HepG2 (cell line): ENCODE data around the gene FXYD4. TPM values are rescaled to one million over a fixed set of nuclear protein-coding genes. Genes with fewer than 3 reads are reported as not detected.

ENCODE experiments used
- CREM ChIP-seq, 2 experiments: sonication (generic) in 1 of 2; formaldehyde crosslinking in 1 of 2; IDR thresholded peaks; 2 replicates each; pipeline versions ENCODE4 v1.4.0 to v1.6.1; 2016 to 2020; ENCODE audit warnings: antibody characterized with exemption in 1 of 2, mild to moderate bottlenecking in 1 of 2, missing genetic modification reagents in 1 of 2
- DR1 ChIP-seq: sonication (generic); formaldehyde crosslinking; IDR thresholded peaks from 2 replicates; pipeline ENCODE4 v1.8.0; 2021; ENCODE audit warnings: mild to moderate bottlenecking, missing genetic modification reagents, inconsistent platforms
- HNRNPL ChIP-seq: fragments of 200-400 bp; formaldehyde crosslinking; IDR thresholded peaks from 2 replicates; pipeline ENCODE4 v1.6.1; 2017; ENCODE audit warnings: mild to moderate bottlenecking, low read depth, low read length
- HNRNPLL ChIP-seq: fragments of 200-400 bp; formaldehyde crosslinking; IDR thresholded peaks from 2 replicates; pipeline ENCODE4 v1.6.1; 2017; ENCODE audit warnings: mild to moderate bottlenecking, low read depth, low read length; ENCODE audit not compliant: poor library complexity, severe bottlenecking
- KAT8 ChIP-seq: IDR thresholded peaks from 2 replicates; pipeline ENCODE4 v1.6.1; 2016; ENCODE audit warnings: missing genetic modification reagents, missing compliant biosample characterization
- KDM2A ChIP-seq: sonication (generic); formaldehyde crosslinking; IDR thresholded peaks from 2 replicates; pipeline ENCODE4 v1.4.0; 2020; ENCODE audit warnings: low read depth, missing genetic modification reagents, borderline replicate concordance
- KLF15 ChIP-seq: sonication (generic); formaldehyde crosslinking; IDR thresholded peaks from 2 replicates; pipeline ENCODE4 v1.8.1; 2023; ENCODE audit warnings: borderline replicate concordance, mild to moderate bottlenecking, inconsistent platforms, missing genetic modification reagents, mixed read lengths
- MBD4 ChIP-seq: IDR thresholded peaks from 2 replicates; pipeline ENCODE4 v1.6.1; 2012; ENCODE audit warnings: low read length, inconsistent platforms, borderline replicate concordance
- MTA3 ChIP-seq: sonication (generic); formaldehyde crosslinking; IDR thresholded peaks from 2 replicates; pipeline ENCODE4 v1.4.0; 2020; ENCODE audit warnings: missing genetic modification reagents
- TEF ChIP-seq: sonication (generic); formaldehyde crosslinking; IDR thresholded peaks from 2 replicates; pipeline ENCODE4 v1.5.0; 2020; ENCODE audit warnings: missing genetic modification reagents
- UBTF ChIP-seq: sonication (generic); formaldehyde crosslinking; IDR thresholded peaks from 2 replicates; pipeline ENCODE4 v1.4.0; 2020; ENCODE audit warnings: mild to moderate bottlenecking, missing genetic modification reagents
- ZNF180 ChIP-seq: sonication (generic); formaldehyde crosslinking; IDR thresholded peaks from 2 replicates; pipeline ENCODE4 v1.4.0; 2020; ENCODE audit warnings: low read depth, missing genetic modification reagents, borderline replicate concordance
- ZNF264 ChIP-seq: sonication (generic); formaldehyde crosslinking; IDR thresholded peaks from 2 replicates; pipeline ENCODE4 v1.4.0; 2020; ENCODE audit warnings: missing genetic modification reagents
- ZNF292 ChIP-seq: sonication (generic); formaldehyde crosslinking; IDR thresholded peaks from 2 replicates; pipeline ENCODE4 v1.8.1; 2022; ENCODE audit warnings: mild to moderate bottlenecking, low read depth, missing genetic modification reagents, borderline replicate concordance
- ZNF317 ChIP-seq: sonication (generic); formaldehyde crosslinking; IDR thresholded peaks from 2 replicates; pipeline ENCODE4 v1.5.0; 2020; ENCODE audit warnings: mild to moderate bottlenecking, missing genetic modification reagents
- ZNF335 ChIP-seq: sonication (generic); formaldehyde crosslinking; IDR thresholded peaks from 2 replicates; pipeline ENCODE4 v1.4.0; 2020; ENCODE audit warnings: missing genetic modification reagents
- ZNF557 ChIP-seq: sonication (generic); formaldehyde crosslinking; IDR thresholded peaks from 2 replicates; pipeline ENCODE4 v1.4.0; 2020; ENCODE audit warnings: missing genetic modification reagents
- polyA plus RNA-seq, 8 experiments: library from polyadenylated mRNA; depleted of rRNA in 3 of 8; stranded (reverse) in 7 of 8; unstranded in 1 of 8; fragments of >200 nt; fragmentation: Illumina TruSeq in 4 of 8; extraction: Trizol in 4 of 8; gene quantifications; 2 replicates each; pipeline versions ENCODE4 v1.2.1 to v1.2.3, GENCODE V29; 2011 to 2016; ENCODE audit warnings: low read depth in 4 of 8, missing spikeins in 1 of 8, mixed read lengths in 1 of 8; ENCODE audit not compliant: insufficient read depth in 1 of 8
- total RNA-seq, 5 experiments: library from RNA; depleted of rRNA; stranded (reverse); fragments of >200 nt; fragmentation: Illumina TruSeq; extraction: Trizol; gene quantifications; 2 replicates each; pipeline ENCODE4 v1.2.3, GENCODE V29; 2016; ENCODE audit warnings: low read depth in 1 of 5
- TF ChIP-seq, protein P1 (sequence below): sonication (generic); formaldehyde crosslinking; IDR thresholded peaks from 2 replicates; pipeline ENCODE4 v1.4.0; 2020; ENCODE audit warnings: low read depth, missing genetic modification reagents
- TF ChIP-seq, protein P2 (sequence below): sonication (generic); formaldehyde crosslinking; IDR thresholded peaks from 2 replicates; pipeline ENCODE4 v1.5.1; 2020; ENCODE audit warnings: mild to moderate bottlenecking, missing genetic modification reagents, moderate library complexity

FXYD4 gene
- total and polyA plus RNA-seq, 2 of the 13 experiments (the other 11 are each of a cell fraction or from before 2014, with no cell fraction given), result not detected

- TF ChIP-seq ZNF264 (CRISPR knock-in tag) (0 out of 2 replicates have a peak, but pooled peaks have one; percentile 13), UBTF (CRISPR knock-in tag) (peak; percentile 68; the same call in 1 of the 2 replicates), KDM2A (CRISPR knock-in tag) (peak; percentile 86), HNRNPLL (peak; percentile 20), KAT8 (CRISPR knock-in tag) (peak; percentile 79; the same call in 1 of the 2 replicates), ZNF317 (CRISPR knock-in tag) (0 out of 2 replicates have a peak, but pooled peaks have one; percentile 33), ZNF180 (CRISPR knock-in tag) (no peak), ZNF335 (CRISPR knock-in tag) (no peak), MBD4 (no peak), TEF (no peak), HNRNPL (0 out of 2 replicates have a peak, but pooled peaks have one; percentile 16), MTA3 (CRISPR knock-in tag) (no peak), DR1 (CRISPR knock-in tag) (peak; percentile 36; the same call in 1 of the 2 replicates), CREM (IDR thresholded peaks at IDR 0.05) (peak; percentile 42; the same call in 1 of the 2 replicates), CREM (CRISPR knock-in tag; IDR thresholded peaks at IDR 0.05) (no peak), ZNF557 (CRISPR knock-in tag) (0 out of 2 replicates have a peak, but pooled peaks have one; percentile 68), KLF15 (CRISPR knock-in tag) (no peak), ZNF292 (CRISPR knock-in tag) (no peak)
- TF ChIP-seq, protein P1, sequence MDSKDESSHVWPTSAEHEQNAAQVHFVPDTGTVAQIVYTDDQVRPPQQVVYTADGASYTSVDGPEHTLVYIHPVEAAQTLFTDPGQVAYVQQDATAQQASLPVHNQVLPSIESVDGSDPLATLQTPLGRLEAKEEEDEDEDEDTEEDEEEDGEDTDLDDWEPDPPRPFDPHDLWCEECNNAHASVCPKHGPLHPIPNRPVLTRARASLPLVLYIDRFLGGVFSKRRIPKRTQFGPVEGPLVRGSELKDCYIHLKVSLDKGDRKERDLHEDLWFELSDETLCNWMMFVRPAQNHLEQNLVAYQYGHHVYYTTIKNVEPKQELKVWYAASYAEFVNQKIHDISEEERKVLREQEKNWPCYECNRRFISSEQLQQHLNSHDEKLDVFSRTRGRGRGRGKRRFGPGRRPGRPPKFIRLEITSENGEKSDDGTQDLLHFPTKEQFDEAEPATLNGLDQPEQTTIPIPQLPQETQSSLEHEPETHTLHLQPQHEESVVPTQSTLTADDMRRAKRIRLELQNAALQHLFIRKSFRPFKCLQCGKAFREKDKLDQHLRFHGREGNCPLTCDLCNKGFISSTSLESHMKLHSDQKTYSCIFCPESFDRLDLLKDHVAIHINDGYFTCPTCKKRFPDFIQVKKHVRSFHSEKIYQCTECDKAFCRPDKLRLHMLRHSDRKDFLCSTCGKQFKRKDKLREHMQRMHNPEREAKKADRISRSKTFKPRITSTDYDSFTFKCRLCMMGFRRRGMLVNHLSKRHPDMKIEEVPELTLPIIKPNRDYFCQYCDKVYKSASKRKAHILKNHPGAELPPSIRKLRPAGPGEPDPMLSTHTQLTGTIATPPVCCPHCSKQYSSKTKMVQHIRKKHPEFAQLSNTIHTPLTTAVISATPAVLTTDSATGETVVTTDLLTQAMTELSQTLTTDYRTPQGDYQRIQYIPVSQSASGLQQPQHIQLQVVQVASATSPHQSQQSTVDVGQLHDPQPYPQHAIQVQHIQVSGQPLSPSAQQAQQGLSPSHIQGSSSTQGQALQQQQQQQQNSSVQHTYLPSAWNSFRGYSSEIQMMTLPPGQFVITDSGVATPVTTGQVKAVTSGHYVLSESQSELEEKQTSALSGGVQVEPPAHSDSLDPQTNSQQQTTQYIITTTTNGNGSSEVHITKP (CRISPR knock-in tag), result no peak
- TF ChIP-seq, protein P2, sequence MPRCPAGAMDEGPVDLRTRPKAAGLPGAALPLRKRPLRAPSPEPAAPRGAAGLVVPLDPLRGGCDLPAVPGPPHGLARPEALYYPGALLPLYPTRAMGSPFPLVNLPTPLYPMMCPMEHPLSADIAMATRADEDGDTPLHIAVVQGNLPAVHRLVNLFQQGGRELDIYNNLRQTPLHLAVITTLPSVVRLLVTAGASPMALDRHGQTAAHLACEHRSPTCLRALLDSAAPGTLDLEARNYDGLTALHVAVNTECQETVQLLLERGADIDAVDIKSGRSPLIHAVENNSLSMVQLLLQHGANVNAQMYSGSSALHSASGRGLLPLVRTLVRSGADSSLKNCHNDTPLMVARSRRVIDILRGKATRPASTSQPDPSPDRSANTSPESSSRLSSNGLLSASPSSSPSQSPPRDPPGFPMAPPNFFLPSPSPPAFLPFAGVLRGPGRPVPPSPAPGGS (CRISPR knock-in tag), result 0 out of 2 replicates have a peak, but pooled peaks have one; percentile 2
These were observed 36.3 kb downstream of the FXYD4 start (continued) for GRCh38 chr10:43407576-43408330.
